Brain pericyte (primary cell): ENCODE measurements around the gene GDF15.
A peak's percentile ranks its signal among the peaks of the same experiment; 100 is the strongest.
"Not testable (repeated sequence)": the region's sequence is repeated elsewhere in the genome, so short reads cannot be mapped to it uniquely, and the experiment has no call there.

Source experiments
- DNase-seq: peaks from one replicate; pipeline ENCODE4 v3.0.0-alpha.2; 2012; ENCODE audit warnings: low read depth, low spot score

GDF15 gene

GRCh38 chr19:18391509-18392075 lies 5.6 kb downstream of the GDF15 start:
- DNase-seq = no peak

- DNase-seq = no peak
Observed at GRCh38 chr19:18392417-18392816, 6.5 kb downstream of the GDF15 start.

- DNase-seq = no peak
Observed at GRCh38 chr19:18392926-18393325, 7.0 kb downstream of the GDF15 start.

- no peak for DNase-seq
Observed at GRCh38 chr19:18393836-18394235, 7.9 kb downstream of the GDF15 start.

GRCh38 chr19:18396471-18397241 lies 10.7 kb downstream of the GDF15 start:
- DNase-seq = no peak

GRCh38 chr19:18397242-18398202 lies 11.6 kb downstream of the GDF15 start, which contains the start of gene LRRC25:
TSS of gene LRRC25 (minus strand) at chr19:18397622. CDS start at chr19:18396963, 659 bp downstream.
- no peak for DNase-seq

- no peak for DNase-seq
Observed at GRCh38 chr19:18399008-18399407, 13.1 kb downstream of the GDF15 start.

GRCh38 chr19:18401580-18402112 lies 15.7 kb downstream of the GDF15 start:
- DNase-seq = no peak

GRCh38 chr19:18402455-18403248 lies 16.7 kb downstream of the GDF15 start:
- not testable (repeated sequence) for DNase-seq

GRCh38 chr19:18405754-18406153 lies 19.8 kb downstream of the GDF15 start:
- DNase-seq = not testable (repeated sequence)

GRCh38 chr19:18406749-18407148 lies 20.8 kb downstream of the GDF15 start:
- no peak for DNase-seq

GRCh38 chr19:18408053-18408476 lies 22.1 kb downstream of the GDF15 start:
- no peak for DNase-seq

- DNase-seq = no peak
Observed at GRCh38 chr19:18412610-18413239, 26.8 kb downstream of the GDF15 start.

- no peak for DNase-seq
Observed at GRCh38 chr19:18414504-18415177, 28.7 kb downstream of the GDF15 start.

- DNase-seq = no peak
Observed at GRCh38 chr19:18415178-18415867, 29.4 kb downstream of the GDF15 start.

- peak; percentile 58 for DNase-seq
Observed at GRCh38 chr19:18416778-18417249, 30.9 kb downstream of the GDF15 start.

- no peak for DNase-seq
Observed at GRCh38 chr19:18417250-18418028, 31.5 kb downstream of the GDF15 start.

- DNase-seq = no peak
Observed at GRCh38 chr19:18418029-18418482, 32.1 kb downstream of the GDF15 start.
